T-helper 2 cell treated with Interferon-gamma antibody and Interleukin-4, amounts not matched to agents 5 μg/mL and 100 μg/mL, for 36 hours (primary cell): ENCODE results near the gene COL4A1.

ENCODE experiments used
- DNase-seq: peaks from one replicate; pipeline ENCODE4 v3.0.0; 2021; ENCODE audit warnings: low spot score
- H3K27ac Mint-ChIP-seq: one replicate; pipeline ENCODE4 v1.8.0; 2021; ENCODE audit warnings: mild to moderate bottlenecking, mixed read lengths
- H3K27me3 Mint-ChIP-seq: one replicate; pipeline ENCODE4 v1.8.0; 2021; ENCODE audit warnings: low read depth, mixed read lengths
- H3K36me3 Mint-ChIP-seq: one replicate; pipeline ENCODE4 v1.8.0; 2021; ENCODE audit warnings: low read depth, mixed read lengths
- H3K4me1 Mint-ChIP-seq: one replicate; pipeline ENCODE4 v1.8.0; 2021; ENCODE audit warnings: low read depth, mixed read lengths
- H3K4me3 Mint-ChIP-seq: one replicate; pipeline ENCODE4 v1.8.0; 2022; ENCODE audit warnings: mild to moderate bottlenecking, moderate library complexity, mixed read lengths
- H3K9me3 Mint-ChIP-seq: one replicate; pipeline ENCODE4 v1.8.0; 2021; ENCODE audit warnings: mixed read lengths

Gene COL4A1

DNA sequence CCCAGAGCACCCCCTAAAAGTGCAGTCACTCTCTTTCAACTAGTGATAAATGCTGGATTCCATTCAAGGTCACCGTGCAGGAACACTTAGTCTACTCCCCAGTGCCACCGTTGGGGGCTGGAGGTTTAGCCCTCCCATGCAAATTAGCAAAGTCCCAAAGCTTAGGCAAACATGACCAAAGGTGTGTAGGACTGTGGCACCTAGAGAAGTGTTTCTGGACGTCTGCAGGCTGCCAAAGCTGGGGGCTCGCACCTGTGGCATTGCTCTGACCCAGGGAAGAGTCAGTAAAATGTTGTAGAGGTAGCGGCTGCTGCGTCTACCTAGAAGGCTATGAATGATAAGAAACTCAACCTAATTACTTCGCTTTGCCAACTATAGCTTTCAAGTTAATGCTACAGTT is 13.9 kb downstream of the COL4A1 start:
- H3K36me3 Mint-ChIP-seq = no peaks in the 10 kb centered on the region
- no peak overlapping the region for H3K4me3 Mint-ChIP-seq
- no peaks in the 10 kb centered on the region for H3K9me3 Mint-ChIP-seq
- H3K27me3 Mint-ChIP-seq = peaks cover 24% of the 10 kb centered on the region
- DNase-seq = no peak
- no peak overlapping the region for H3K27ac Mint-ChIP-seq
- no peaks in the 10 kb centered on the region for H3K4me1 Mint-ChIP-seq

DNA sequence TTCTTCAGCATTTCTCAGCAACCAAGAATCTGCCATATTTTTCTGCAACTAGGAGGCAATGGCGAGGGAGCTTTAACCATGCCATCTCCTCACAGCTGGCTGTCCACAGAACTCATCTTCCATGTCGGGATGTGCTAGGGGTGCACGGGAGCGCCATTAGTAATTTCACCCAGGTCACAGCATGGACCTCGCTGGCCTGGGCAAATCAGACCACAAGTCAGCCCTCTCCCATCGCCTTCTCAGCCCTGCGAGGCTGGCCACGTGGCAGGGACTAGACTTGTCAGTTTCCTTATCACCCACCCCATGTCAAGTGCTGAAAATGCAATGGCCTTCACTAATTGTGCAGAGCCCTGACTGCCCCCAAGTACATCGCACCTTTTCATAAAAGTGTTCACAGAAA is 15.7 kb downstream of the COL4A1 start:
- H3K4me3 Mint-ChIP-seq = no peak overlapping the region
- H3K4me1 Mint-ChIP-seq = no peaks in the 10 kb centered on the region
- no peak for DNase-seq
- peaks cover 12% of the 10 kb centered on the region for H3K27me3 Mint-ChIP-seq
- H3K9me3 Mint-ChIP-seq = no peaks in the 10 kb centered on the region
- no peaks in the 10 kb centered on the region for H3K36me3 Mint-ChIP-seq
- H3K27ac Mint-ChIP-seq = no peak overlapping the region

DNA sequence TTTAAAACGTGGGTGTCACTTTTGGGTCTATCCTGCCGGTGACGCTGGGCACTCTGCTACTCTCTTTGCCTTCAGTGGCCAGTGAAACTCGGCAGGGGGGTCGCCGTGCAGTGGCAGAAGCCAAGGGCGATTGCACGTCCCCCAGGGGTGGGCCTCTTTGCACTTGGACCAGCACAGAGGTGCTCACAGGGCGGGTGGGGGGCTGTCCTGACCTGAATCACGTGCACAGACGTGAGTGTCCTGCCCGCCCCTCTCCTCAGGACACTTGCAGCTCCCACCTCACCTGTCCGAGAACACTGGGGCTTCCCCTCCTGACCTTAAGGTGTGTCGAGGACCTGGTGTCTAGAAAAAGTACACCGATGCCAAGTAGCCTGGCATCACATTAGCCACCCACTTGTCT is 16.1 kb downstream of the COL4A1 start:
- Mint-ChIP-seq H3K4me1 (no peaks in the 10 kb centered on the region), H3K9me3 (no peaks in the 10 kb centered on the region), H3K36me3 (no peaks in the 10 kb centered on the region), H3K27me3 (peaks cover 8% of the 10 kb centered on the region), H3K4me3 (no peak overlapping the region), H3K27ac (no peak overlapping the region)
- DNase-seq = no peak

DNA sequence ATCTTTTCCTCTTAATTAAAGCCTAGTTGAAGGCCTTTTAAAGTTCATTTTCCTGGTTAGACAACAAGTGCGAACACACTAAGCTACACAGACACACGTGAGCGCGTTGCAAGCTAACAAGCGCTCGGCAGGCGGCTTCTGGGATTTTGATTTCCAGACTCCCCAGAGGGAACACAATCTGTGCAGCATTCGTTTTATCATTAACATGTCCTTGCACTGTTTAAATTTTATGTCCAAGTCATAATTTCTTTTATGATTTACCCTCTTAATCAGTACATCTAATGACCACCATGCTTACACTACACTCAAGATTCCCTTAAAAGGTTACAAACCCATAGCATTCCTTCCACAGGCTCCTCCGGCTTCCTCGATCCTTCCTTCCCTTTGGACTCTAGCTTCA is 16.8 kb downstream of the COL4A1 start:
- Mint-ChIP-seq H3K9me3 (no peaks in the 10 kb centered on the region), H3K4me1 (no peaks in the 10 kb centered on the region), H3K4me3 (no peak overlapping the region), H3K27me3 (peaks cover 5% of the 10 kb centered on the region), H3K27ac (no peak overlapping the region), H3K36me3 (no peaks in the 10 kb centered on the region)
- no peak for DNase-seq

DNA sequence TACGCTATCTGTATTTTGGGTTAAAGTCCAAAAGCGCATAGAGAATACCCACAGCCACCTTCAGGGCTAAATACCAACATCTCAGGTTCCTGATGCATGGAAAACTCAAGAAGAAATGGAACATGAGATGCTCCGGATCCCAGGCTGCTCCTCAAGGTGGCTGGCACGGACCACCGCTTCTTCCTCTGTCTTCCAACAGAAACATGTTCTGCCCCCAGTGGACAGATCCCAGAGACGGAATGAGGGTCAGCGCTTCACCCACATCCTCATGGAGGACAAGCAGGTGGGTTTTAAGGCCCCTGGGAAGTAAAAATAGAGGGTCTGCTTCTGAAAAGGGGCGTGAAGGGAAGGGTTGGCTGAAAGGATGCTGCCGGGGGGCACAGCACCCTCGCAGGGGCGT is 17.3 kb downstream of the COL4A1 start:
- H3K36me3 Mint-ChIP-seq = no peaks in the 10 kb centered on the region

DNA sequence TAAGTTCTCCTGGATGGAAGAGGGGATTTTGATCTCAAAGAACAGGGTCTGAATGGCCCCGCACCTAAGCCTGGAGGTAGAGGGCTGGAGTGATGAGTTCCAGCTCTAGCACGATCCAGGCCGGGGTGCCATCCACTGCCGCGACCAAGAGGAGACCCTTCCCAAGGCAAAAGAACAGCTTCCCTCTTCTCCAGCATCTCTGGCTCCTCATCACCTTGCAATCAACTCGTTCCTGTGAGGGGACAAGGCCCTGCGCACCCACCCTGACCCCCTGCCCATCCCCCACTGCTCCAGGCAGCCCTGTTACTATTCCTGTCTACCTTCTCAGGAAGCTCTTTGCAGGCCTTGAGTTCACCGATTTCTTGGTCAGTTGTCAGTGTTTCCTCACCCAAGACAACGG is 17.8 kb downstream of the COL4A1 start:
- Mint-ChIP-seq H3K27me3 (peaks cover 2% of the 10 kb centered on the region), H3K4me3 (no peak overlapping the region), H3K4me1 (no peaks in the 10 kb centered on the region), H3K36me3 (no peaks in the 10 kb centered on the region), H3K9me3 (no peaks in the 10 kb centered on the region), H3K27ac (no peak overlapping the region)
- DNase-seq = no peak

More for the DNA sequence above, 17.3 kb downstream of the COL4A1 start:
- H3K27me3 Mint-ChIP-seq = peaks cover 2% of the 10 kb centered on the region
- no peaks in the 10 kb centered on the region for H3K9me3 Mint-ChIP-seq
- DNase-seq = no peak
- H3K4me3 Mint-ChIP-seq = no peak overlapping the region
- H3K27ac Mint-ChIP-seq = no peak overlapping the region
- no peaks in the 10 kb centered on the region for H3K4me1 Mint-ChIP-seq

DNA sequence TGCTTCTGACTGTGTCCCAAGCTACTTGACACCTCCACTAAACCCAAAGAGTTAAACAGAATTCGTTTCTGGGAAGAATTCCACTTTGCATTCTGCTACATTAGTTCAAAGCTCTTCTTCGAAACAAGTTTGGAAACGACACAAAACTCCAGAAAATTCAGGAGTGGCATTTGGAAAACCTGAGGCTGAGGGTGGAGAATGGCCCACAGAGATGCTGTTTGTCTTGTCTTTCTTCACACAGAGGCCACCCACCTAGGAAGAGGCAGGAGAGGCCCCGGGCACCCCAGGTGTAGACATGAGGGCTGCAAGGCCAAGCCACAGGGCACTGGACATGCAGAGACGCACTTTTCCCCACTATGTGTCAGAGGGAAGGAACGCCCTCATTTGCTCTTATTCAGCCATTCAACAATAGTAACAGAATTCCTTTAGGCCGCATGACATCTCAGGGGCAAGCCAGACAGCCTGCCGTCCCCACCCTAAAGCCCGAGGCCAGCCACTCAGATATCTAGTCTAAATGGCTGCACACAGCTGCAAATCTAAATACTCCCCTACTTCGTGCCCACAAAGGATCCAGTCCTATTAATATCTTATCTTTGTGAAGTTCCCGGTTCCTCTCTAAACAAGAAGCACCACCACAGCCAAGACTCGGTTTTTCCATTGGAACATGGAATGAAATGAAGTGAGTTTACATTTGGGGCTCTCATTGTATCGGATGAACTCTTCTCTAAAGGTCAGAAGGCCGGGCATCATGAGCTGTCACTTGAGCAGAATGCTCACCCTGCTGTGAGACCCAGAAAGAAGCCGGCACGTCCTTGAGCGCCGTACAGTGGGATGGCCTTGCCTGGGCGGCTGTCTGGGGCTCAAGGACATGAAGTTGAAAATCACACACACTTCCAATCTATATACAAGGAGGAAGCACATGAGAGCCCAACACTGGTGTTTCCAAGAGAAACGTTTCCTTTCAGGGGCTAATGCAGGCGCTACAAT is 19.8 kb downstream of the COL4A1 start:
- DNase-seq = no peak
- H3K4me3 Mint-ChIP-seq = no peak overlapping the region

DNA sequence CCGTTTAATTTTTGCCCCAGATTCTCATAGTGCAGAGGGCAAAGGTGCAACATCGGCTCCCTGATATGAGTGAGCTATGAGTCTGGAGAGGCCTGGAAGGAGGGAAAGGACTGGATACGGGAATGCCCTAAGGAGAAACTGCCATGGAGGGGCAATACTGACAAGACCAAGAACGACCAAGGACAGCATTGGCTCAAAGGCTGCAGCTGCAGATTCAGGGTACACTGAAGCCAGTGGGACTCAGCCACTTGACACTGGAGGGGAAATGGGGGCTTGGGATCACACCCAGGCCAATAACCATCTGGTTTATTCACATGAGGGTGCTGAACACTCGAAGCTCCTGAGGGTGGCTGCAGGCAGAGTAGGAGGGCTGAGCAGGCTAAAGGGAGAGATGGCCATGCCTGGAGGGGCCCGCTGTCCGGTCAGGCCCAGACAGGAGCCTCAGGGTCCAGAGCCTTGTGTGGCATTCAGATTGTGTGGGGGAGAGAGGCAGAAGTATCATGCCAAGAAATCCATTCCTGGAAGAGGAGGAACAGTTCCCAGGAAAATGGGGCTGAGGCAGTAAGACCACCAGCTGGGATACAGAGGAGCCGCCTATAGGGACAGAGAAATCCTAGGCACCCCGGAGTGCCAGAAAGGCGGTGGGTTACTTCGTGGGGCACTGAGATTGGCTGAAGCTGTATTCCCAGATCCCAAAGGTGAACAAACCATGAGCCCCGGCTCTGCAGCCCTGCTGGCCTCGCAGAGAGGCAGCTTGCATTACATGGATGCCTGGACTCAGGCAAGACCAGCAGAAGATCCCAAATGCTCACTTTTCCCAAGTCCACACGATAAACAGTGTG is 20.7 kb downstream of the COL4A1 start:
- no peak for DNase-seq
- H3K9me3 Mint-ChIP-seq = no peaks in the 10 kb centered on the region

More for the DNA sequence above, 19.8 kb downstream of the COL4A1 start:
- no peak overlapping the region for H3K27ac Mint-ChIP-seq
- H3K27me3 Mint-ChIP-seq = peaks cover 2% of the 10 kb centered on the region
- H3K9me3 Mint-ChIP-seq = no peaks in the 10 kb centered on the region
- no peaks in the 10 kb centered on the region for H3K4me1 Mint-ChIP-seq
- no peaks in the 10 kb centered on the region for H3K36me3 Mint-ChIP-seq

DNA sequence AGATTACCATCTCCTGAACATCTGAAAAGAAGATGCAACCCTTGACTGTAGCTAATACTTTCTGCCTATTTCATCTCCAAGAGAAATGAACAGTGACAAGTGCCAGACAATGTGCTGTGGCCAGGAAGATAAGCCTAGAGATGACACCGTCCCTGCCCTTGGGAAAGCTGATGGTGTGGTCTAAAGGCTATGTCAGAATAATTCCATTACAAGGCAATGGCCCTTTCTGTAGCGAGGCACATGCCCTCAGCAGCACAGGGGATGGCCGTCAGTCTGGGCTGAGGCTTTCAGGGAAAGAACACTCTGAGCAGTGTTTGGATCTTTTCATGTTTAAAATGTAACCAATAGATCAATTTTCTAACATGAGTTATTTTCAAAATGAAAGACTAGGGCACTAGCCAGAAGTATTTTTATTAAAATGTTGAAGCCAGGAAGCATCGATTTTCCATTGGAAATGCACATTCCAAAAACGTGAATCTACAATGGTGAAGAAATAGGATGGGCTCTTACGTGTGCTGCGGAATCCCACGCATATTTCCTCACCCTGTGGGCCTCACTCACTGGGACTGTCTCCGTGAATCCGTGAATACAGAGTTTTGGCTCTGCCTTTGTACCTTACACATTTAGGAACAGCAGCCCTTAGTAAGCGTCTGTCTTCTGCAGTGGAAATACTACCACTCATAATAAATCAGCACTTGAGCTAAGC is 22.0 kb downstream of the COL4A1 start:
- H3K36me3 Mint-ChIP-seq = no peaks in the 10 kb centered on the region
- H3K4me3 Mint-ChIP-seq = no peak overlapping the region
- no peak overlapping the region for H3K27ac Mint-ChIP-seq
- peaks cover 3% of the 10 kb centered on the region for H3K27me3 Mint-ChIP-seq
- DNase-seq = no peak
- no peaks in the 10 kb centered on the region for H3K4me1 Mint-ChIP-seq
- H3K9me3 Mint-ChIP-seq = no peaks in the 10 kb centered on the region

More for the DNA sequence above, 20.7 kb downstream of the COL4A1 start:
- Mint-ChIP-seq H3K4me1 (no peaks in the 10 kb centered on the region), H3K27ac (no peak overlapping the region), H3K36me3 (no peaks in the 10 kb centered on the region), H3K27me3 (peaks cover 2% of the 10 kb centered on the region), H3K4me3 (no peak overlapping the region)

DNA sequence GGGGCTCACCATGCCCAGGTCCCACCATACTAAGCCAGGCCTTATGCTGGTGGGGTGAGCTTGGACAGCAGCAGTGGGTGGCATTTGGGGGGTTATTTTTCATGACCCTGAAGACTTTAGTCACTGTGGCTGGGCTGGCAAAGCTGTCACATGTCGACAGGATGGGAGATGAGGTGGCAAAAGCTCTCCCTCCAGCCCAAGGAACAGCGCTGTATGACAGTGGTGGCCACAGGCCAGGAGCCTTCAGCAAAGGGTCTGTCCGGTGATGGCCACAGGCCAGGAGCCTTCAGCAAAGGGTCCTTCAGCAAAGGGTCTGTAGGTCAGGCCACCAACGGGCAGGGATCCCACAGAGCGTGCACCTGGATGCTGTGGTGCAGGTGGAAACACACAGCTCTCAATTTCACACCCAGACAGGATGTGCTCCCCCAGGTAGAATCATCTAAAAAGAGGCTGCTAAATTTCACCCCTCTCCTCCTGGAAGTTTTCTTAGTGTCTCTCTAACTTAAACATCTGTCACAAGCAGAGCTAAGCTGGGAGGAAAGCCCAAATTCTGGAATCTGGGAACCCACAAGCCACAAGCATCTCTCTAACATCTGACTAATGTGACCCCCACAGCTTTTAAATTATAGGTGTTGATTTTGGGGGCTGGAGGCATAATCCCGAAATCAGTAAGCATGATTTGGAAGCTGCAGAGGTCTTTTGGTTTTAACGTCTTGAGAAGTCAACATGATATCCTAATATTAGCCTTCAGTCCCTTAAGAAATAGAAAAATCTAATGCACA is 23.0 kb downstream of the COL4A1 start:
- Mint-ChIP-seq H3K27me3 (peaks cover 4% of the 10 kb centered on the region), H3K4me3 (no peak overlapping the region), H3K4me1 (no peaks in the 10 kb centered on the region), H3K27ac (no peak overlapping the region), H3K36me3 (no peaks in the 10 kb centered on the region), H3K9me3 (no peaks in the 10 kb centered on the region)
- DNase-seq = no peak

DNA sequence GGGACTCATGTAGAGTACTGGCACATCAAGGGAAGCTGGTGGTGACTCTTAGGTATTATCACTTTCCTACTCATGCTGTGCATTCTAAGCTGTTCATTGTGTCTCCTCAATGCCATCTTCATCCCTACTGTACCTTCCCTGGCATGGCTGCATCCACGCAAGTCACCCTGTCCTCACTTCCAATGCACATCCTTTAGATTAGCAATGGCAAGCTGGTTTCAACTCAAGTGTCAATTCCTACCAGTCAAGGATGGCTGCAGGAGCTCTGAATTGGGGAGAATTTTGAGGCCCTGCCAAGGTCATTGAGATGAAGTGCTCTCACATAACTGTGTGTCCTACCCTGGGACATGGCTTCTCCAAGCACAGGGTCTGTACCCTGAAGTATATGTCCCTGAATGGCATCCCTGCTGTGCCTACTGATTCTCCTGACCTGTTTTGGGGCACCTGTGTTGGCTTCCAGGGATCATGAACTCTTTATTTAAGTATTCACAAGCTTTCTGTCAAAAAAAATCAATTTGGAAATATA is 24.6 kb downstream of the COL4A1 start:
- Mint-ChIP-seq H3K36me3 (no peaks in the 10 kb centered on the region), H3K4me3 (no peak overlapping the region), H3K9me3 (no peaks in the 10 kb centered on the region), H3K27ac (no peak overlapping the region), H3K4me1 (no peaks in the 10 kb centered on the region), H3K27me3 (peaks cover 7% of the 10 kb centered on the region)
- DNase-seq = no peak

DNA sequence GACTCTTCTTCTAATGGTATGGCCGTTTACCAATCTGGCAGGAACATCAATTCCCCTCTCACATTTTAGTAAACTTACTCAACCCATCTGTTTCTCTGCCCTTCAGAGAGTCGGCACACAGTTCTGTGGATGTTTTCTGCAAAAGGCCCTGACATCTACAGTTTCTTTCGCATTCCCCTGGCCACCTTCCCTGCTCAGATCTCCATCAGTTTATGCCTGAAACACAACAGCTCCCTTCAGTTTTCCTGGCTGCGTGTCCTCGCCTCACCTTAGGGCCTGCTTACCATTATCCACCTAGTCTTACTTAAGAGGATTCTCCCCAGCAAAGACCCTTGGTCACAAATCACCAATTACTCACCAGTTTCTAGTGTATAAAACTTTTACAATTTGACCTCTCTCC is 25.2 kb downstream of the COL4A1 start:
- no peak overlapping the region for H3K27ac Mint-ChIP-seq
- H3K36me3 Mint-ChIP-seq = no peaks in the 10 kb centered on the region
- no peak for DNase-seq
- H3K4me3 Mint-ChIP-seq = no peak overlapping the region
- no peaks in the 10 kb centered on the region for H3K4me1 Mint-ChIP-seq
- peaks cover 7% of the 10 kb centered on the region for H3K27me3 Mint-ChIP-seq
- no peaks in the 10 kb centered on the region for H3K9me3 Mint-ChIP-seq
